Measurements from ENCODE around the gene KREMEN2.
A peak's percentile ranks its signal among the peaks of the same experiment; 100 is the strongest.
"Not testable (repeated sequence)": the region's sequence is repeated elsewhere in the genome, so short reads cannot be mapped to it uniquely, and the experiment has no call there.

The KREMEN2 gene

GRCh38 chr16:2924901-2925755 is 38.9 kb upstream of the KREMEN2 start:
- H3K4me3 ChIP-seq (ENCODE audit: low read depth, low read length), result no peak overlapping the region
- no peak for DNase-seq (ENCODE audit: low read depth)
- TF ChIP-seq MYC (IDR thresholded peaks at IDR 0.05; ENCODE audit: low read depth, low read length) (no peak), MAX (IDR thresholded peaks at IDR 0.05; ENCODE audit: low read depth, low read length) (no peak), POLR2A (IDR thresholded peaks at IDR 0.05; ENCODE audit: extremely low read depth, insufficient read length) (no peak), CTCF (IDR thresholded peaks at IDR 0.05; ENCODE audit: low read depth, low read length) (no peak)

GRCh38 chr16:2925951-2926649 is 38.0 kb upstream of the KREMEN2 start:
- no peak overlapping the region for H3K4me3 ChIP-seq (ENCODE audit: low read depth, low read length)
- TF ChIP-seq MYC (IDR thresholded peaks at IDR 0.05; ENCODE audit: low read depth, low read length), result no peak
- no peak for TF ChIP-seq CTCF (IDR thresholded peaks at IDR 0.05; ENCODE audit: low read depth, low read length)
- TF ChIP-seq POLR2A (IDR thresholded peaks at IDR 0.05; ENCODE audit: extremely low read depth, insufficient read length), result no peak
- TF ChIP-seq MAX (IDR thresholded peaks at IDR 0.05; ENCODE audit: low read depth, low read length), result no peak
- no peak for DNase-seq (ENCODE audit: low read depth)

- no peak overlapping the region for H3K4me3 ChIP-seq (ENCODE audit: low read depth, low read length)
- TF ChIP-seq MAX (IDR thresholded peaks at IDR 0.05; ENCODE audit: low read depth, low read length), result no peak
- TF ChIP-seq MYC (IDR thresholded peaks at IDR 0.05; ENCODE audit: low read depth, low read length), result no peak
- TF ChIP-seq POLR2A (IDR thresholded peaks at IDR 0.05; ENCODE audit: extremely low read depth, insufficient read length), result no peak
- no peak for TF ChIP-seq CTCF (IDR thresholded peaks at IDR 0.05; ENCODE audit: low read depth, low read length)
- DNase-seq (ENCODE audit: low read depth), result no peak
Measured at GRCh38 chr16:2926650-2926999, 37.5 kb upstream of the KREMEN2 start.

- no peak overlapping the region for H3K4me3 ChIP-seq (ENCODE audit: low read depth, low read length)
- DNase-seq (ENCODE audit: low read depth), result peak; percentile 87
- no peak for TF ChIP-seq POLR2A (IDR thresholded peaks at IDR 0.05; ENCODE audit: extremely low read depth, insufficient read length)
- TF ChIP-seq CTCF (IDR thresholded peaks at IDR 0.05; ENCODE audit: low read depth, low read length), result peak; percentile 79
- TF ChIP-seq MYC (IDR thresholded peaks at IDR 0.05; ENCODE audit: low read depth, low read length), result peak; percentile 56
- peak; percentile 91 for TF ChIP-seq MAX (IDR thresholded peaks at IDR 0.05; ENCODE audit: low read depth, low read length)
Measured at GRCh38 chr16:2927010-2927646, 36.9 kb upstream of the KREMEN2 start.

- not testable (repeated sequence) for DNase-seq (ENCODE audit: low read depth)
Measured at GRCh38 chr16:2928151-2928550, 35.9 kb upstream of the KREMEN2 start.

GRCh38 chr16:2928796-2929195 is 35.3 kb upstream of the KREMEN2 start:
- no peak for TF ChIP-seq CTCF (IDR thresholded peaks at IDR 0.05; ENCODE audit: low read depth, low read length)
- no peak for TF ChIP-seq MYC (IDR thresholded peaks at IDR 0.05; ENCODE audit: low read depth, low read length)
- no peak for TF ChIP-seq MAX (IDR thresholded peaks at IDR 0.05; ENCODE audit: low read depth, low read length)
- no peak for TF ChIP-seq POLR2A (IDR thresholded peaks at IDR 0.05; ENCODE audit: extremely low read depth, insufficient read length)
- H3K4me3 ChIP-seq (ENCODE audit: low read depth, low read length), result no peak overlapping the region
- no peak for DNase-seq (ENCODE audit: low read depth)

More at GRCh38 chr16:2928151-2928550, 35.9 kb upstream of the KREMEN2 start:
- H3K4me3 ChIP-seq (ENCODE audit: low read depth, low read length), result not testable (repeated sequence)

Measured in NB4 (cell line).